Muscle of leg (tissue), 11 donors: ENCODE measurements around the gene AQP6. TPM values are rescaled to one million over a fixed set of nuclear protein-coding genes. Genes with fewer than 3 reads are reported as not detected.

Experiments
- DNase-seq: peaks from one replicate; pipeline ENCODE4 v3.0.0; 2013
- H3K27ac ChIP-seq: one replicate; pipeline ENCODE4 v1.5.1; 2013; ENCODE audit warnings: mild to moderate bottlenecking, low read length, control low read depth
- H3K27me3 ChIP-seq: one replicate; pipeline ENCODE4 v1.6.1; 2013; ENCODE audit warnings: low read length; ENCODE audit not compliant: control insufficient read depth, insufficient read depth
- H3K36me3 ChIP-seq: one replicate; pipeline ENCODE4 v1.6.1; 2013; ENCODE audit warnings: low read length; ENCODE audit not compliant: control insufficient read depth, insufficient read depth
- H3K4me1 ChIP-seq: one replicate; pipeline ENCODE4 v1.6.1; 2013; ENCODE audit warnings: low read length; ENCODE audit not compliant: control insufficient read depth, insufficient read depth
- H3K4me3 ChIP-seq: one replicate; pipeline ENCODE4 v1.5.1; 2013; ENCODE audit warnings: low read length, control low read depth
- H3K9me3 ChIP-seq: replicated peaks from 2 replicates; pipeline ENCODE4 v1.6.1; 2013; ENCODE audit warnings: low read depth, low read length; ENCODE audit not compliant: control insufficient read depth
- WGBS: methylation state at CpG from one replicate; pipeline ENCODE4 v1.1.5; 2013; ENCODE audit warnings: missing lambda C conversion rate; ENCODE audit not compliant: insufficient coverage; 5-methylcytosine and 5-hydroxymethylcytosine counted together
- polyA plus RNA-seq, 8 donors: library from polyadenylated mRNA; unstranded; fragments of 120-200 nt; gene quantifications; one replicate each; pipeline versions ENCODE4 v1.2.1 to v1.2.3, GENCODE V29; 2013; ENCODE audit warnings: inconsistent platforms in 1 of 8, low replicate concordance in 1 of 8; ENCODE audit not compliant: insufficient read length in 8 of 8, insufficient read depth in 1 of 8
- total RNA-seq: library from RNA; stranded (reverse); fragments of 120-200 nt; gene quantifications from one replicate; pipeline ENCODE4 v1.2.4, GENCODE V29; 2013

Gene AQP6
- total and polyA plus RNA-seq, 9 donors = 0.09 to 0.31 (median 0.14) TPM

DNA sequence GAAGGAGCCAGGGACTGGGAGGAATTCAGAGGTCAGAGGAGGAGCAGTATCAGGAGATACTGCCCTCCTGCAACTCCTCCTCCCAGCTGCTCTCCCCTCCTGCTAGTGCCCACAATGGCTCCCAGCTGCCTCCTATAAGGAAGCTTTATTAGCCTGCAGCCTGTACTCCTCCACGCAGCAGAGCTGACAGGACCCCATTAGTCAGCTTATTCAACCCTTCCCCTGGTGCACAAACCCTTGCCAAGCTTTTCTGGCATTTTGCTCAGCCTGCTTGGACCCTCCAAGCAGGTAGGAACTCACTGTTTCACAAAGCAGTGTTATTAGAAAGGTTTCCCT, 29.2 kb upstream of the AQP6 start:
- Histone ChIP-seq H3K9me3 (no peaks in the 10 kb centered on the region), H3K36me3 (no peaks in the 10 kb centered on the region), H3K27me3 (peaks cover 16% of the 10 kb centered on the region), H3K27ac (no peak overlapping the region), H3K4me1 (peaks cover 2% of the 10 kb centered on the region), H3K4me3 (no peak overlapping the region)
- 60% methylated on average over 1 of the region's 1 CpG for WGBS
- DNase-seq = no peak

DNA sequence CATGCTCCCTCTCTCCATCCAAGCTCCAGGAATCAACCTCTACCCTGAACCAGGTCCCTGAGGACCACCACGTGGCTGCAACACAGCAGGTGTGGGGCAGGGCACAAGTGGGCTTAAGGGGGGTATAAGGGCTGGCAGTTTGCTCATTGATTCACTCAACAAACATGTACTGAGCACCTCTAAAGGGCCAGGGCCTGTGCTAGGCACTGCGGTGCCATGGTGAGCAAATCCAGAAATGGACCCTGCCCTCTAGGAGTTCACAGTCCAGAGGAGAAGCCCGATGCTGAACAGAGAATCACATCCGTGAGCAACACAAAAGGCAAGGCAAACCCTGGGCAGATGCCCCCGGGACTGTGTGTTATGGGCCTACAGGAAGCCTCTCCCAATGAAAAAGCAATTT, 28.7 kb upstream of the AQP6 start:
- no peak overlapping the region for H3K4me3 ChIP-seq
- H3K36me3 ChIP-seq = no peaks in the 10 kb centered on the region
- H3K27me3 ChIP-seq = peaks cover 16% of the 10 kb centered on the region
- 93% methylated on average over 4 of the region's 5 CpGs for WGBS
- H3K9me3 ChIP-seq = no peaks in the 10 kb centered on the region
- H3K27ac ChIP-seq = no peak overlapping the region
- DNase-seq = no peak
- H3K4me1 ChIP-seq = peaks cover 2% of the 10 kb centered on the region

DNA sequence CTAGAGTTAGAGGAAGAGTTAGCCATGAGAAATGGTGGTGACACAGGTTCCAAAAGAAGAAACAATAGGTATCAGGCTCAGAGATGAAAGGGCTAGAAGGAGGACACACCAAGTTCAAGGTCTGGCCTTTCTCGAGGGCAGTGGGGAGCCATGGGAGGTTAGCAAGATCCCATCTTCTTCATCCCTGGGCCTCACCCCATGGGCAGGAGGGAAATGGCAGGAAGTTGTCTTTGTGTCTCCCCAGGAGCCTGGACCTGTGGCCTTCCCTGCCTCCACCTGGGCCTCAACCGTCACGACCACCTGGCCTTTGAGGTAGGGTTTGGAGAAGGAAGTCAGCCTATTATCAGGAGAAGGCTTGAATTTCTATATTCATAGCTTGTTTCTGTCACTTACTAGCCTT, 28.0 kb upstream of the AQP6 start:
- H3K27ac ChIP-seq = no peak overlapping the region
- H3K4me3 ChIP-seq = no peak overlapping the region
- H3K4me1 ChIP-seq = peaks cover 2% of the 10 kb centered on the region
- DNase-seq = no peak
- H3K36me3 ChIP-seq = no peaks in the 10 kb centered on the region
- peaks cover 19% of the 10 kb centered on the region for H3K27me3 ChIP-seq
- no peaks in the 10 kb centered on the region for H3K9me3 ChIP-seq
- WGBS = no CpG with 5 or more reads among the region's 3 CpGs

DNA sequence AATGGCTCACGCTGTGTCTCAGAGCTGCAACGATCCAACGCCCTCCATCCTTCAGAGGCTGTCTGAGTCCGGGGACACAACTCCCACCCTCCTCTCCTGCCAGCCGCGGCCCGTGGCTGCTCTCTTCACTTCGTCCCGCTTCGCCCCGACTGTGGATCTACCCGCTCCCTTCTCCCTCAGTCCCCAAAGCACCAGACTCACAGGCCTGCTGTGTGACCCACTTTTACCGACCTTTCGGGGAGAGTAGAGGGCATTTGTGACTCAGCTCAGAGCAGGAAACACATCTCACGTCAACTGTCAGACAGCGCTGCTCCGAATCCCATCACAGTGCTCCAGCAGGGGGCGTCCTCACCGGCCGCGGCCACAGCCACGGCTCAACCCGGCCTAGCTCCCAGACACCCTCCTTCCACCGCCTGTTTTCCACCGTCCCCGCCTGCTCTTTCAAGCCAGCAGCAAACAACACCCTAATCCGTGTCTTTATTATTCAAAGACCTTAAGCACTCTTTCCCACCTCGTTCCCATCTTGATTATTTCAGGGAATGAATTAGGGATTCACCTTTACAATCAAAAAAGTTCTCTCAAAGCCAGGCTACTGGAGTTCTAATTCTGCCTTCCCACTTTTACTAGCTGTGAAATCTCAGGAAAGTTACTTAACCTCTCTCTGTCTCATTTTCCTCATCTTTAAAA, 27.2 kb upstream of the AQP6 start:
- Histone ChIP-seq H3K36me3 (no peaks in the 10 kb centered on the region), H3K27ac (no peak overlapping the region), H3K27me3 (peaks cover 19% of the 10 kb centered on the region), H3K4me3 (peak overlapping the region; percentile 19), H3K9me3 (no peaks in the 10 kb centered on the region), H3K4me1 (peaks cover 2% of the 10 kb centered on the region)
- DNase-seq = peak; percentile 77
- 2% methylated on average over 20 of the region's 28 CpGs for WGBS

DNA sequence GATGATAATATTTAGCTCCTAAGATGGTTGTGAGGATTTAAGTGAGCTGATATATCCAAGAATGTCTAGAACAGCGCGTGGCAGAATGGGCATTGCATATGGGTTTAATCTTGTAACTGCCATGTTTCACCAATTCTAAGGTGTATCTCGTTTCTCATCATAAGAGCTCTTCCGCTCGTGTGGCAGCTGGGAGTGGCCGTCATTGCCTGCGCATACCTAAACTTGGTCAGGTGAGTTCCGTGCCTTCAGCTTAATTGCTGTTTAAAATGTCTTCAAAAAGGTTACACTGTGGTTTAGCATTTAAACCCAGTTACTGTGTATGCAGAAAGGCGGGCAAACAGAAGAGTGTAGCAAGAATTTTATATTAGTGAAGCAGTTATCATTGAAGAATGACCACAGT, 26.7 kb upstream of the AQP6 start:
- Histone ChIP-seq H3K9me3 (no peaks in the 10 kb centered on the region), H3K27ac (no peak overlapping the region), H3K4me3 (no peak overlapping the region), H3K27me3 (peaks cover 22% of the 10 kb centered on the region), H3K36me3 (no peaks in the 10 kb centered on the region), H3K4me1 (peaks cover 2% of the 10 kb centered on the region)
- DNase-seq = no peak
- WGBS = 89% methylated on average over 9 of the region's 9 CpGs

DNA sequence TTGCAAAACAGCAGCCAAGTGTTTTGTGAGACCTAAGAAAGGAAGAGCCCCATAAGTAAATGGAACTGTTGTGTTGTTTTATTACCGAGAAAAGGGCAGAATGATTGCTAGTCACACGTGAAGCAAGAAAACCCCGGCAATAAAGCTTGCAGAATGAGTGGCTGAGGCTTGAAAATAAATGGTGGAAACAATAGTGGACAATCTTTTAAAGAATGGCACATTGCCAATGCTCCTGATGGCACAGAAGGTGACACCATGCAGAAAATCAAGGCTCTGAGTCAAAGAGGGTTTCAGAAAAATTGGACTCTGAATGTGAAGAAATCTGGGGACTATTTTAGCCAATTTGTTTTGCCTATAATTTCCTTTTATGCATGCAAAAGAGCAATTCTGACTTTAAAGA, 26.2 kb upstream of the AQP6 start:
- WGBS = 61% methylated on average over 3 of the region's 3 CpGs
- no peak overlapping the region for H3K4me3 ChIP-seq
- H3K27me3 ChIP-seq = peaks cover 23% of the 10 kb centered on the region
- no peaks in the 10 kb centered on the region for H3K9me3 ChIP-seq
- no peak overlapping the region for H3K27ac ChIP-seq
- DNase-seq = no peak
- H3K36me3 ChIP-seq = no peaks in the 10 kb centered on the region
- H3K4me1 ChIP-seq = peaks cover 2% of the 10 kb centered on the region

DNA sequence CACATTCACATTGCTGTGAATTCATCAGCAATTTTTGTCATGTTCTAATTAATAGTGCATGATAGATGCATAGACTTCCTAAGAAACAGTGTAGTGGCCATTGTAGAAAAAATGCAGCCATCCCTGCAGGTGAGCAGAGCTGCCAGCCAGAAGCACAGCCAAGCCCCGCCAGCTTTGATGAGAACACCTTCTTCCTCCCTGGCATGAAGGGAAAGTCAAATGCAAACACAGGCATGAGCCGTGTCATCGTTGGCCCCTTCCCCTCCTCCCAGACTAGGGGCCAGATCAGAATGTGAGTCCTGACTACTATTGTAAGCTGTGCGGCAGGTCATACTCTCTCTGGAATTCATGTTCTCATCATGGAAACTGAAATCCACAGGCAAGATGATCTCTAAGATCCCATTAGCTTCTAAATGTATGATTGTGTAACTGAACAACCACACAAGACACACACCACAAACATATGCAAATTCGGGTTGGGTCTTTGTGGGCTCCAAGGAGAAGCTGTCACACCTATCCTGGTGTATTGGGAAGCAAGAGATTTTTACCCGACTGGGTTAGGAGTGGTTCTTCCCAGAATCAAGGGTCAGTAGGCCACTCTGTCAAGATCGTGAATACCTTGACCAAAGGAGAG, 25.0 kb upstream of the AQP6 start:
- Histone ChIP-seq H3K4me1 (peaks cover 2% of the 10 kb centered on the region), H3K4me3 (no peak overlapping the region), H3K36me3 (no peaks in the 10 kb centered on the region), H3K27ac (no peak overlapping the region), H3K9me3 (no peaks in the 10 kb centered on the region), H3K27me3 (peaks cover 25% of the 10 kb centered on the region)
- 78% methylated on average over 3 of the region's 7 CpGs for WGBS
- DNase-seq = no peak

DNA sequence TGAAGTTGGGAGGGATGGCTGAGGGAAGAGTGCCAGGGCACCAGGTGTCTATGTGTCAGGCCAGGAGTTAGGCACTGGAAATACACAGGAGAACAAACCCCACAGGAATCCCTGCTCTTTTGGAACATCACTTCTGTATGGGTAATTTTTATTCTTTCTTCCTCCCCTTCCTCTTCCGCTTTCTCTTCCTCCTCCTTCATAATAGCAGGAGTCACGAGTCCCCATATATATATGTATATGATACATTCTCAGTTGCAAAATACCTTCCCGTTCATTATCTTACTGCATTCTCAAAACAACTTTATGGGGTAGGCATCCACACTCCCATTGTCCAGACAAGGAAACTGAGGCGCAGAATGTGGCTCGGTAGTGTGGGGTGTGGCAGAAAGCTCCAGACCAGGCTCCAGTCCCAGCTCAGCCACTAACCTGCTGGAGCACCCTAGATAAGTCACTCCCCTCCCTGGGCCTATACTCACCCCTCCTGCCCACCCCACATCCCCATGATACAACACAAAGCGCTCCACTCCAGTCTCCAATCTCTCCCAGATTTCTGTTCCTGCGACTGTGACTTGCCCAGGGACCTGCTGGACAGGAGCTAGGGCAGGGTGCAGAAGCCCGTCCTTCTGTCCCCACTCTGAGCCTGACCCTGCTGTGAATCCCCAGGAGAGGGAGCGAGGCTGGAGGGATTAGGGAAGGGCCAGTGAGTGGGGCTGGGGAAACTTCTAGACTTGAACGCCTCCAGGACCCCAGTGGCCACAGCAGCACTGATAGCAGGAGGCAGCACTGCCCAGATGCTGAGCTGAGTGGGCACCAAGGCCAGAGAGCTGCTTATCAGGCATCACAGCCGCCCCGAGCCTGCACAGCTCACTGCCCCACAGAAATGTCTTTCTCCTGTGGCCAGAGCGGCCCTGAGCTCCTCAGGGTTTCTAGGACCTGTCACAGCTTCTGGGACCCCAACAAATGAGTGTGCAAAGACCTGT, 23.6 kb upstream of the AQP6 start:
- WGBS = 80% methylated on average over 3 of the region's 13 CpGs
- DNase-seq = no peak
- Histone ChIP-seq H3K27me3 (peaks cover 20% of the 10 kb centered on the region), H3K9me3 (no peaks in the 10 kb centered on the region), H3K4me1 (peaks cover 10% of the 10 kb centered on the region), H3K27ac (no peak overlapping the region), H3K36me3 (no peaks in the 10 kb centered on the region), H3K4me3 (no peak overlapping the region)

DNA sequence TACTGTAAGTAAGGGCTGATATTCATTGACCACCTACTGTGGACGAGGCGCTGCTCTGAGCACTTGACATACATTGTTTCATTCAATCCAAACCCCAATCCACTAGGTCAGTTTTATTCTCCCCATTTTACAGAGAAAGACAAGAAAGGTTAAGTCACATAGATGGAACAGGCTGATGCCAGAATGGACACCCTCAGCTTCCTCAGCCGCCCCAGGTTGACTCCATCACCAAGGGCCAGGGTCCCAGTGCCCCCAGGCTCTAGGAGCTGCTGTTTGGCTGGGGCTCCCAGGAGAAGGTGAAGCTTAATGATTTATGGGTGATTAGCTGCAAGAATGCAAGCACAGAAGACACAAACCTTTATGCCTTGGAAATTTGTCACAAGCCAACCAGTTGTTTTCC, 22.9 kb upstream of the AQP6 start:
- no peak overlapping the region for H3K4me3 ChIP-seq
- no peak overlapping the region for H3K27ac ChIP-seq
- H3K4me1 ChIP-seq = peaks cover 12% of the 10 kb centered on the region
- no peaks in the 10 kb centered on the region for H3K36me3 ChIP-seq
- WGBS = no CpG with 5 or more reads among the region's 3 CpGs
- H3K27me3 ChIP-seq = peaks cover 22% of the 10 kb centered on the region
- no peak for DNase-seq
- no peaks in the 10 kb centered on the region for H3K9me3 ChIP-seq
